GM23248 (cell line): ENCODE data around the gene MRGPRG.
"Not testable (repeated sequence)": the region's sequence is repeated elsewhere in the genome, so short reads cannot be mapped to it uniquely, and the experiment has no call there.

Source experiments
- EZH2 ChIP-seq: fragments of 200-600 bp; sonication (generic); IDR thresholded peaks from 2 replicates; pipeline ENCODE4 v1.6.1; 2018; ENCODE audit warnings: antibody characterized with exemption, mild to moderate bottlenecking; ENCODE audit not compliant: insufficient read depth, poor library complexity, severe bottlenecking
- EZH2phosphoT487 ChIP-seq: fragments of 200-600 bp; sonication (generic); IDR thresholded peaks from 2 replicates; pipeline ENCODE4 v1.6.1; 2018; ENCODE audit warnings: antibody characterized with exemption, moderate library complexity, mild to moderate bottlenecking, low read depth; ENCODE audit not compliant: insufficient read depth

GRCh38 chr11:3168742-3169254 is 49.8 kb downstream of the MRGPRG start:
- not testable (repeated sequence) for TF ChIP-seq EZH2, EZH2phosphoT487
